T-cell (primary cell): ENCODE results near the gene AEBP2. TPM values are rescaled to one million over a fixed set of nuclear protein-coding genes. Genes with fewer than 3 reads are reported as not detected.
A peak's percentile ranks its signal among the peaks of the same experiment; 100 is the strongest.
"Not testable (repeated sequence)": the region's sequence is repeated elsewhere in the genome, so short reads cannot be mapped to it uniquely, and the experiment has no call there.

Experiments
- ATAC-seq, 4 experiments: fragments of 200-7000 bp in 3 of 4; fragments of 150-1000 bp in 1 of 4; cut with Tn5 transposase; replicated peaks in 1 of 4; 1 replicate in 3 of 4; 2 replicates in 1 of 4; pipeline ENCODE4 v1.10.0; 2021; ENCODE audit warnings: moderate library complexity in 3 of 4, mild to moderate bottlenecking in 2 of 4, moderate number of reproducible peaks in 1 of 4
- CTCF ChIA-PET, 2 donors: fragments of 300-600 bp; sonication (Branson Sonifier 250); formaldehyde crosslinking; loops; one replicate each; lab custom pipeline; 2022; ENCODE audit warnings: antibody characterized with exemption in 2 of 2; lab: Charles Lee
- POLR2A ChIA-PET, 2 donors: fragments of 300-600 bp; sonication (Branson Sonifier 250); formaldehyde crosslinking; loops; one replicate each; lab custom pipeline; 2022; ENCODE audit warnings: antibody characterized with exemption in 2 of 2; lab: Charles Lee
- DNase-seq, 35 experiments: peaks; one replicate each; pipeline versions ENCODE4 v3.0.0 to v3.0.0-alpha.2; 2013 to 2023
- H3K27ac ChIP-seq: one replicate; pipeline ENCODE4 v1.5.1; 2013; ENCODE audit warnings: low read length
- H3K27me3 ChIP-seq, 2 experiments: replicated peaks in 1 of 2; 1 replicate in 1 of 2; 2 replicates in 1 of 2; pipeline versions ENCODE4 v1.6.1 to v1.7.0; 2013; ENCODE audit warnings: low read length in 1 of 2, mixed read lengths in 1 of 2; ENCODE audit not compliant: control insufficient read depth in 2 of 2, insufficient read depth in 2 of 2; ENCODE audit errors: extremely low read depth in 1 of 2
- H3K36me3 ChIP-seq, 2 donors: 1 replicate in 1 of 2; 2 replicates in 1 of 2; pipeline versions ENCODE4 v1.6.1 to v1.7.0; 2013; ENCODE audit warnings: low read length in 1 of 2; ENCODE audit not compliant: control insufficient read depth in 2 of 2, insufficient read depth in 1 of 2; ENCODE audit errors: extremely low read depth in 1 of 2
- H3K4me1 ChIP-seq, 2 experiments: 1 replicate in 1 of 2; 2 replicates in 1 of 2; pipeline versions ENCODE4 v1.6.1 to v1.7.0; 2013; ENCODE audit warnings: low read length in 2 of 2, mixed read lengths in 1 of 2; ENCODE audit not compliant: insufficient read depth in 2 of 2, control insufficient read depth in 1 of 2; ENCODE audit errors: extremely low read depth in 1 of 2
- H3K4me3 ChIP-seq, 2 donors: 1 replicate in 1 of 2; 2 replicates in 1 of 2; pipeline versions ENCODE4 v1.5.1 to v1.7.0; 2013; ENCODE audit warnings: mild to moderate bottlenecking in 2 of 2, low read length in 1 of 2, moderate library complexity in 1 of 2; ENCODE audit not compliant: control insufficient read depth in 1 of 2; ENCODE audit errors: extremely low read depth in 1 of 2
- H3K9me3 ChIP-seq: 2 replicates; pipeline ENCODE4 v1.7.0; 2013
- H3K27ac Mint-ChIP-seq, 2 donors: one replicate each; pipeline ENCODE4 v1.8.0; 2020 to 2021; ENCODE audit warnings: mild to moderate bottlenecking in 2 of 2, mixed read lengths in 2 of 2
- H3K27me3 Mint-ChIP-seq, 2 donors: one replicate each; pipeline ENCODE4 v1.8.0; 2021 to 2022; ENCODE audit warnings: mixed read lengths in 2 of 2
- H3K36me3 Mint-ChIP-seq: one replicate; pipeline ENCODE4 v1.8.0; 2021; ENCODE audit warnings: mixed read lengths
- H3K4me1 Mint-ChIP-seq, 3 donors: one replicate each; pipeline ENCODE4 v1.8.0; 2020 to 2022; ENCODE audit warnings: mixed read lengths in 3 of 3, mild to moderate bottlenecking in 1 of 3
- H3K4me3 Mint-ChIP-seq, 3 donors: one replicate each; pipeline ENCODE4 v1.8.0; 2020 to 2022; ENCODE audit warnings: mild to moderate bottlenecking in 3 of 3, mixed read lengths in 3 of 3, moderate library complexity in 3 of 3
- H3K9me3 Mint-ChIP-seq, 3 donors: one replicate each; pipeline ENCODE4 v1.8.0; 2020 to 2022; ENCODE audit warnings: mixed read lengths in 3 of 3
- WGBS: methylation state at CpG from one replicate; pipeline ENCODE4 v1.1.5; 2013; ENCODE audit warnings: missing lambda C conversion rate; ENCODE audit not compliant: insufficient coverage; 5-methylcytosine and 5-hydroxymethylcytosine counted together
- total RNA-seq, 35 experiments: library from RNA in 6 of 35; stranded (reverse) in 6 of 35; fragments of 120-200 nt in 1 of 35; gene quantifications; one replicate each; pipeline versions ENCODE4 v1.2.1 to v1.2.4 and lab custom pipeline; 2013 to 2026

Gene AEBP2
- total RNA-seq (10 to 100 TPM; 43.4 to 71.5 (median 50.0) TPM), total RNA-seq (lab: John Stamatoyannopoulos, UW) (44.0 to 94.4 (median 65.8) reads per million in 29 experiments)
- 51.2 TPM for total RNA-seq (2013)

GRCh38 chr12:19439059-19440018 lies at the start of gene AEBP2:
AEBP2 (plus strand) TSS chr12:19439492; CDS start chr12:19439700, 208 bp downstream.
- peaks cover 19 to 25% of the 10 kb centered on the region in 2 experiments for H3K4me1 ChIP-seq
- H3K9me3 Mint-ChIP-seq, result no peaks in the 10 kb centered on the region
- H3K36me3 Mint-ChIP-seq, result peaks cover 9% of the 10 kb centered on the region
- no peaks in the 10 kb centered on the region for H3K9me3 ChIP-seq
- DNase-seq (peak; percentile 83 to 97 (median 94)), ATAC-seq (peak; percentile 89 to 91 (median 89))
- POLR2A ChIA-PET, result interaction anchor here in 1 of 2 donors (0.7 kb wide), 1 partner anchor 1998 kb away, joined by 3 read pairs; no protein-coding TSS in a partner anchor
- H3K27me3 Mint-ChIP-seq, result no peaks in the 10 kb centered on the region
- CTCF ChIA-PET, result no interaction called here
- no peaks in the 10 kb centered on the region for H3K36me3 ChIP-seq
- H3K27me3 ChIP-seq, result no peaks in the 10 kb centered on the region
- peak within 1 kb of the TSS; percentile 99 to 100 (median 100) for H3K4me3 Mint-ChIP-seq
- H3K27ac Mint-ChIP-seq, result peak within 1 kb of the TSS; percentile 93 to 96
- 4% methylated on average over 73 of the region's 102 CpGs for WGBS
- H3K27ac ChIP-seq, result peak within 1 kb of the TSS; percentile 87
- H3K4me3 ChIP-seq, result peak within 1 kb of the TSS; percentile 78 to 82
- peaks cover 45 to 53% (median 45%) of the 10 kb centered on the region in 3 donors for H3K4me1 Mint-ChIP-seq

GRCh38 chr12:19390051-19390598 lies 49.2 kb upstream of the AEBP2 start:
- Mint-ChIP-seq H3K4me1 (no peaks in the 10 kb centered on the region), H3K27ac (no peak overlapping the region), H3K36me3 (no peaks in the 10 kb centered on the region), H3K9me3 (no peaks in the 10 kb centered on the region), H3K4me3 (no peak overlapping the region), H3K27me3 (peaks cover 0 to 1% of the 10 kb centered on the region in 2 donors)
- ChIA-PET POLR2A (no interaction called here), CTCF (no interaction called here)
- Histone ChIP-seq H3K27me3 (no peaks in the 10 kb centered on the region), H3K9me3 (no peaks in the 10 kb centered on the region), H3K4me3 (no peak overlapping the region), H3K36me3 (no peaks in the 10 kb centered on the region), H3K27ac (no peak overlapping the region), H3K4me1 (no peaks in the 10 kb centered on the region)
- no peak for ATAC-seq
- no peak for DNase-seq
- WGBS, result 100% methylated on average over 2 of the region's 3 CpGs

GRCh38 chr12:19392644-19393043 lies 46.6 kb upstream of the AEBP2 start:
- H3K27me3 Mint-ChIP-seq, H3K27ac Mint-ChIP-seq, DNase-seq, H3K4me1 ChIP-seq, H3K4me3 Mint-ChIP-seq, H3K27me3 ChIP-seq, CTCF ChIA-PET, H3K4me1 Mint-ChIP-seq, H3K27ac ChIP-seq, H3K36me3 ChIP-seq, H3K9me3 ChIP-seq, H3K36me3 Mint-ChIP-seq, POLR2A ChIA-PET, H3K9me3 Mint-ChIP-seq, H3K4me3 ChIP-seq, ATAC-seq: not testable (repeated sequence)
- 95% methylated on average over 3 of the region's 8 CpGs for WGBS

- CTCF ChIA-PET, result interaction anchor here (0.5 to 0.8 kb wide), 2 partner anchors 66 to 1256 kb away, joined by 3 to 4 read pairs; no protein-coding TSS in a partner anchor
- no CpG with 5 or more reads among the region's 2 CpGs for WGBS
- ATAC-seq (no peak), DNase-seq (no peak)
- Histone ChIP-seq H3K27ac (no peak overlapping the region), H3K4me1 (no peaks in the 10 kb centered on the region), H3K36me3 (no peaks in the 10 kb centered on the region), H3K9me3 (no peaks in the 10 kb centered on the region), H3K4me3 (no peak overlapping the region), H3K27me3 (no peaks in the 10 kb centered on the region)
- POLR2A ChIA-PET, result no interaction called here
- Mint-ChIP-seq H3K4me3 (no peak overlapping the region), H3K36me3 (no peaks in the 10 kb centered on the region), H3K9me3 (no peaks in the 10 kb centered on the region), H3K27me3 (peaks cover 0 to 1% of the 10 kb centered on the region in 2 donors), H3K27ac (no peak overlapping the region), H3K4me1 (no peaks in the 10 kb centered on the region)
These were observed 44.9 kb upstream of the AEBP2 start for GRCh38 chr12:19394385-19394784.

- no peak overlapping the region for H3K27ac Mint-ChIP-seq
- POLR2A ChIA-PET, result interaction anchor here in 1 of 2 donors (0.5 kb wide), 1 partner anchor 153 kb away, joined by 5 read pairs; no protein-coding TSS in a partner anchor
- Histone ChIP-seq H3K9me3 (no peaks in the 10 kb centered on the region), H3K27ac (no peak overlapping the region), H3K36me3 (no peaks in the 10 kb centered on the region), H3K4me1 (peaks cover 0 to 7% of the 10 kb centered on the region in 2 experiments), H3K27me3 (no peaks in the 10 kb centered on the region), H3K4me3 (no peak overlapping the region)
- ATAC-seq (no peak), DNase-seq (no peak)
- WGBS, result no CpG with 5 or more reads among the region's 4 CpGs
- CTCF ChIA-PET, result interaction anchor here in 1 of 2 donors (0.7 kb wide), 1 partner anchor 148 kb away, joined by 3 read pairs; no protein-coding TSS in a partner anchor
- no peak overlapping the region for H3K4me3 Mint-ChIP-seq
- no peaks in the 10 kb centered on the region for H3K36me3 Mint-ChIP-seq
- no peaks in the 10 kb centered on the region for H3K9me3 Mint-ChIP-seq
- no peaks in the 10 kb centered on the region for H3K4me1 Mint-ChIP-seq
- no peaks in the 10 kb centered on the region for H3K27me3 Mint-ChIP-seq
These were observed 41.8 kb upstream of the AEBP2 start for GRCh38 chr12:19397534-19397933.
